ENCODE measurements around the gene ZFPM1.

The ZFPM1 gene

GRCh38 chr16:88421871-88422433 lies 31.1 kb upstream of the ZFPM1 start:
- no peaks in the 10 kb centered on the region for H3K36me3 ChIP-seq (ENCODE audit: insufficient read depth, low read length)
- no peaks in the 10 kb centered on the region for H3K9me3 ChIP-seq (ENCODE audit: low read depth, low read length)
- H3K27ac ChIP-seq, result no peak overlapping the region
- no peak overlapping the region for H3K9ac ChIP-seq (ENCODE audit: insufficient read length)
- DNase-seq (ENCODE audit: low read depth, low spot score), result no peak
- no peak overlapping the region for H3K4me3 ChIP-seq
- TF ChIP-seq EZH2 (IDR thresholded peaks at IDR 0.05) (no peak), POLR2AphosphoS5 (IDR thresholded peaks at IDR 0.05; ENCODE audit: borderline replicate concordance, low read depth, low read length) (no peak), FOXP2 (optimal IDR thresholded peaks at IDR 0.05; ENCODE audit: control extremely low read depth, extremely low read length, insufficient read depth) (no peak)

DNA sequence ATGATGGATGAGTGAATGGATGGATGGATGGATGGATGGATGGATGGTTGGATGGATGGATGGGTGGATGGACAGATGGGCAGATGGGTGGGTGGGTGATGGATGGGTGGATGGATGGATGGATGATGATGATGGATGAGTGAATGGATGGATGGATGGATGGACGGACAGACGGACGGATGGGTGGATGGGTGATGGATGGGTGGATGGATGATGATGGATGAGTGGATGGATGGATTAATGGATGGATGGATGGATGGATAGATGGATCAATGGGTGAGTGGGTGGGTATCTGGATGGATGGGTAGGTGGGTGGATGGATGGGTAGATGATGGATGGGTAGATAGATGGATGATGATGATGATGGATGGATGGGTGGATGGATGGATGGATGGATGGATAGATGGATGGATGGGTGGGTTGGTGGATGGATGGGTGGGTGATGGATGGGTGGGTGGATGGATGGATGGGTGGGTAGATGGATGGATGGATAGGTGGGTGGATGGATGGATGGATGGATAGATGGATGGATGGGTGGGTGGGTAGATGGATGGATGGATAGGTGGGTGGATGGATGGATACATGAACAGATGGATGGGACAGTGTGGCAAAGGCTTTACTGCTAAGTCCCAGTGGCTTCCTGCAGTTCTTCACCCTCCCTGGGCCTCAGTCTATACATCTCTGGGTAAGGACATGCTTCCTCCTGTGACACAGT lies 30.2 kb upstream of the ZFPM1 start:
- H3K36me3 ChIP-seq (ENCODE audit: insufficient read depth, low read length), result no peaks in the 10 kb centered on the region
- no peak for TF ChIP-seq POLR2AphosphoS5 (IDR thresholded peaks at IDR 0.05; ENCODE audit: borderline replicate concordance, low read depth, low read length)
- no peak overlapping the region for H3K27ac ChIP-seq

GRCh38 chr16:88423448-88423850 lies 29.6 kb upstream of the ZFPM1 start:
- DNase-seq (ENCODE audit: low read depth, low spot score), result no peak
- no peak overlapping the region for H3K9ac ChIP-seq (ENCODE audit: insufficient read length)
- no peaks in the 10 kb centered on the region for H3K9me3 ChIP-seq (ENCODE audit: low read depth, low read length)
- no peak for TF ChIP-seq EZH2 (IDR thresholded peaks at IDR 0.05)
- TF ChIP-seq FOXP2 (optimal IDR thresholded peaks at IDR 0.05; ENCODE audit: control extremely low read depth, extremely low read length, insufficient read depth), result no peak
- no peak for TF ChIP-seq POLR2AphosphoS5 (IDR thresholded peaks at IDR 0.05; ENCODE audit: borderline replicate concordance, low read depth, low read length)
- no peaks in the 10 kb centered on the region for H3K36me3 ChIP-seq (ENCODE audit: insufficient read depth, low read length)
- H3K4me3 ChIP-seq, result no peak overlapping the region
- H3K27ac ChIP-seq, result no peak overlapping the region

More for the DNA sequence above, 30.2 kb upstream of the ZFPM1 start:
- Histone ChIP-seq H3K9me3 (ENCODE audit: low read depth, low read length) (no peaks in the 10 kb centered on the region), H3K4me3 (no peak overlapping the region), H3K9ac (ENCODE audit: insufficient read length) (no peak overlapping the region)
- no peak for DNase-seq (ENCODE audit: low read depth, low spot score)

DNA sequence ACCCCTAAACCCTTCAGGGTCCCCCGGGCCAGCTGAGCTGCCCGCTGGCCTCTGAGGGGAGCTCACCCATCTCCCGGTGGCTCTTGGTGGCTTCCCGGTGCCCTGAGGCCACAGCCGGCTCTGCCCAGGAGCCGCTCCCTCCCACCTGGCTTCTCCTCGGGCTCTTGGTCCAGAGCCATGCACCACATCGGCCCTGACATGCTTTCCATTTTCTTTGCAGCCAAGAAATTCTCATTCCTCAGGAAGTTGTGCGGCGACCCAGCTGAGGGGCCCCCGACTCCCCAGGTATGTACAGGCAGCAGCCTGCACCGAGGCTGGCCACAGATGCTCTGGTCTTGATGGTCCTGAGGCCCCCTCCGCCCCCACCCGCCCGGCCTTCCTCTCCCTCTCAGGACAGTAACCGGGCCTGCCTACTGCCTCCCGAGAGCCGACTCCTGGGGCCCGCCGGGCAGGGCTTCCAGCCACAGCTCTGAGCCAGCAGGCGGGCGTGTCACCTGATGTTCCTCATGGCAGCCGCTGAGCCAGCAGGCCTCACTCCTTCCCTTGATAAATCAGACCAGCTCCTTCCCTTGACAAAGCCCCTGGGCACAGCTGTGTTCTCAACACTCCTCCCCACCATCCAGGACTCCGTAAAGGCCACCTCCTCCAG lies 28.4 kb upstream of the ZFPM1 start:
- Histone ChIP-seq H3K4me3 (no peak overlapping the region), H3K27ac (no peak overlapping the region), H3K36me3 (ENCODE audit: insufficient read depth, low read length) (no peaks in the 10 kb centered on the region), H3K9ac (ENCODE audit: insufficient read length) (no peak overlapping the region), H3K9me3 (ENCODE audit: low read depth, low read length) (no peaks in the 10 kb centered on the region)
- DNase-seq (ENCODE audit: low read depth, low spot score), result no peak
- TF ChIP-seq POLR2AphosphoS5 (IDR thresholded peaks at IDR 0.05; ENCODE audit: borderline replicate concordance, low read depth, low read length) (no peak), FOXP2 (optimal IDR thresholded peaks at IDR 0.05; ENCODE audit: control extremely low read depth, extremely low read length, insufficient read depth) (no peak), EZH2 (IDR thresholded peaks at IDR 0.05) (no peak)

DNA sequence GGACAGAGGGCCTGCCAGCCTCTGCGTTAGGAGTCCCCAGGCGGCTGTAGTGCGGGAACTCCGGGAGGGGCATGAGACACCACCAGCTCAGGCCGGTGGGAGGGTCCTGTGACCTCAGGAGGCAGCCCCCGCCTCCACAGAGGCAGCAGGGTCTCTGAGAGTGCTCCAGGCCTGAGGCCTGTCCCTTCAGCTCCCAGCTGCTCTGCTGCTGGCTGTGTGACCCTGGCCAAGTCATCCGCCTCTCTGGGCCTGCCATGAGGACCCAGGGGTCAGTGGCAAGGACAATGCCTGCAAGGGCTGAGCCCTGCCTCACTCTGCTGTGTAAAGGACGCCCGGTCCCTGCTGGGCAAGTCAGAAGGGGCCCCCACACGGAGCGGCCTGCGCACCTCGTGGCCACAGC lies 27.1 kb upstream of the ZFPM1 start:
- Histone ChIP-seq H3K4me3 (no peak overlapping the region), H3K9me3 (ENCODE audit: low read depth, low read length) (no peaks in the 10 kb centered on the region), H3K27ac (no peak overlapping the region), H3K9ac (ENCODE audit: insufficient read length) (no peak overlapping the region), H3K36me3 (ENCODE audit: insufficient read depth, low read length) (no peaks in the 10 kb centered on the region)
- DNase-seq (ENCODE audit: low read depth, low spot score), result no peak
- TF ChIP-seq EZH2 (IDR thresholded peaks at IDR 0.05) (no peak), POLR2AphosphoS5 (IDR thresholded peaks at IDR 0.05; ENCODE audit: borderline replicate concordance, low read depth, low read length) (no peak), FOXP2 (optimal IDR thresholded peaks at IDR 0.05; ENCODE audit: control extremely low read depth, extremely low read length, insufficient read depth) (no peak)

DNA sequence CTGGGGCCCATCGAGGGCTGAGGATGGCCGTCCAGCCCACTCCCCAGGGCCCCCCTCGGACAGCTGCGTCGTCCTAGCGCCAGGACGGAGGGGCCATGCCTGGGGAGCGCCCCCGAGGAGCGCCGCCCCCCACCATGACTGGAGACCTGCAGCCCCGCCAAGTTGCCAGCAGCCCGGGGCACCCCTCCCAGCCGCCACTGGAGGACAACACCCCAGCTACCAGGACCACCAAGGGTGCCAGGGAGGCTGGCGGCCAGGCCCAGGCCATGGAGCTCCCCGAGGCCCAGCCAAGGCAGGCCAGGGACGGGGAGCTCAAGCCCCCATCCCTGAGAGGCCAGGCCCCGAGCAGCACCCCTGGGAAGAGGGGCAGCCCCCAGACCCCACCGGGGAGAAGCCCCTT lies 25.7 kb upstream of the ZFPM1 start:
- Histone ChIP-seq H3K27ac (no peak overlapping the region), H3K36me3 (ENCODE audit: insufficient read depth, low read length) (no peaks in the 10 kb centered on the region), H3K4me3 (no peak overlapping the region), H3K9me3 (ENCODE audit: low read depth, low read length) (no peaks in the 10 kb centered on the region), H3K9ac (ENCODE audit: insufficient read length) (no peak overlapping the region)
- no peak for TF ChIP-seq POLR2AphosphoS5 (IDR thresholded peaks at IDR 0.05; ENCODE audit: borderline replicate concordance, low read depth, low read length)
- no peak for TF ChIP-seq FOXP2 (optimal IDR thresholded peaks at IDR 0.05; ENCODE audit: control extremely low read depth, extremely low read length, insufficient read depth)
- TF ChIP-seq EZH2 (IDR thresholded peaks at IDR 0.05), result no peak
- DNase-seq (ENCODE audit: low read depth, low spot score), result no peak

DNA sequence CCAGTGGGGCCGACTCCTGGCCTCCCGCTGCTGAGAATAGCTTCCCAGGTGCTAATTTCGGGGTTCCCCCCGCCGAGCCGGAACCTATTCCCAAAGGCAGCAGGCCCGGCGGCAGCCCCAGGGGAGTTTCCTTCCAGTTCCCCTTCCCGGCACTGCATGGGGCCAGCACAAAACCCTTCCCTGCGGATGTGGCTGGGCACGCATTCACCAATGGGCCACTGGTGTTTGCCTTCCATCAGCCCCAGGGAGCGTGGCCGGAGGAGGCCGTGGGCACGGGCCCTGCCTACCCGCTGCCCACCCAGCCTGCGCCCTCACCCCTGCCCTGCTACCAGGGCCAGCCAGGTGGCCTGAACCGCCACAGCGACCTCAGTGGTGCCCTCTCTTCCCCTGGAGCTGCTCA lies 24.9 kb upstream of the ZFPM1 start:
- no peak for TF ChIP-seq POLR2AphosphoS5 (IDR thresholded peaks at IDR 0.05; ENCODE audit: borderline replicate concordance, low read depth, low read length)
- no peak for TF ChIP-seq FOXP2 (optimal IDR thresholded peaks at IDR 0.05; ENCODE audit: control extremely low read depth, extremely low read length, insufficient read depth)
- no peak for TF ChIP-seq EZH2 (IDR thresholded peaks at IDR 0.05)
- no peak overlapping the region for H3K27ac ChIP-seq

GRCh38 chr16:88428616-88429386 lies 24.3 kb upstream of the ZFPM1 start:
- H3K4me3 ChIP-seq, result no peak overlapping the region
- no peak overlapping the region for H3K9ac ChIP-seq (ENCODE audit: insufficient read length)
- DNase-seq (ENCODE audit: low read depth, low spot score), result no peak
- no peaks in the 10 kb centered on the region for H3K9me3 ChIP-seq (ENCODE audit: low read depth, low read length)
- TF ChIP-seq EZH2 (IDR thresholded peaks at IDR 0.05) (no peak), POLR2AphosphoS5 (IDR thresholded peaks at IDR 0.05; ENCODE audit: borderline replicate concordance, low read depth, low read length) (no peak), FOXP2 (optimal IDR thresholded peaks at IDR 0.05; ENCODE audit: control extremely low read depth, extremely low read length, insufficient read depth) (no peak)
- H3K36me3 ChIP-seq (ENCODE audit: insufficient read depth, low read length), result no peaks in the 10 kb centered on the region
- no peak overlapping the region for H3K27ac ChIP-seq

More for the DNA sequence above, 24.9 kb upstream of the ZFPM1 start:
- Histone ChIP-seq H3K9ac (ENCODE audit: insufficient read length) (no peak overlapping the region), H3K36me3 (ENCODE audit: insufficient read depth, low read length) (no peaks in the 10 kb centered on the region), H3K4me3 (no peak overlapping the region), H3K9me3 (ENCODE audit: low read depth, low read length) (no peaks in the 10 kb centered on the region)
- DNase-seq (ENCODE audit: low read depth, low spot score), result no peak
